ENCODE data around the gene PPP3R1. TPM values are rescaled to one million over a fixed set of nuclear protein-coding genes. Genes with fewer than 3 reads are reported as not detected.

PPP3R1 gene
- total and polyA plus RNA-seq, 12 donors: 11.8 to 169 (median 52.1) TPM

DNA sequence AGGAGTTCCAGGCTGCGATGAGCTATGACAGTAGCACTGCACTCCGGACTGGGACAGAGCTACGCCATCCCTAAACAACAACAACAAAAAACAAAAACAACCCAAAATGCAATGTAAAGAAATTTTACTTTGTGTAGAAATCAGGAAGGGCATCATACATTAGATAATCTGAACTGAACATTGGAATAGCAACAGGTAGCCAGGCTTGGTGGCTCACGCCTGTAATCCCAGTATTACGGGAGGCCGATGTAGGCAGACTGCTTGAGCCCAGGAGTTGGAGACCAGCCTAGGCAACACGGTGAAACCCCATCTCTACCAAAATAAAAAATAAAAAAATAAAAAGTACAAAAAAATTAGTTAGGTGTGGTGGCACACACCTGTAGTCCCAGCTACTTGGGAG lies 96.7 kb downstream of the PPP3R1 start:
- Histone ChIP-seq H3K36me3 (replicated peaks in 1 of 2) (peaks cover 0 to 6% of the 10 kb centered on the region in 2 donors), H3K9me3 (replicated peaks in 1 of 3) (no peaks in the 10 kb centered on the region), H3K4me3 (no peak overlapping the region), H3K27me3 (no peaks in the 10 kb centered on the region), H3K4me1 (replicated peaks in 1 of 2) (peaks cover 10 to 23% of the 10 kb centered on the region in 2 donors), H3K27ac (no peak overlapping the region)
- no peak for TF ChIP-seq POLR2A (IDR thresholded peaks at IDR 0.05)
- TF ChIP-seq, protein P1, sequence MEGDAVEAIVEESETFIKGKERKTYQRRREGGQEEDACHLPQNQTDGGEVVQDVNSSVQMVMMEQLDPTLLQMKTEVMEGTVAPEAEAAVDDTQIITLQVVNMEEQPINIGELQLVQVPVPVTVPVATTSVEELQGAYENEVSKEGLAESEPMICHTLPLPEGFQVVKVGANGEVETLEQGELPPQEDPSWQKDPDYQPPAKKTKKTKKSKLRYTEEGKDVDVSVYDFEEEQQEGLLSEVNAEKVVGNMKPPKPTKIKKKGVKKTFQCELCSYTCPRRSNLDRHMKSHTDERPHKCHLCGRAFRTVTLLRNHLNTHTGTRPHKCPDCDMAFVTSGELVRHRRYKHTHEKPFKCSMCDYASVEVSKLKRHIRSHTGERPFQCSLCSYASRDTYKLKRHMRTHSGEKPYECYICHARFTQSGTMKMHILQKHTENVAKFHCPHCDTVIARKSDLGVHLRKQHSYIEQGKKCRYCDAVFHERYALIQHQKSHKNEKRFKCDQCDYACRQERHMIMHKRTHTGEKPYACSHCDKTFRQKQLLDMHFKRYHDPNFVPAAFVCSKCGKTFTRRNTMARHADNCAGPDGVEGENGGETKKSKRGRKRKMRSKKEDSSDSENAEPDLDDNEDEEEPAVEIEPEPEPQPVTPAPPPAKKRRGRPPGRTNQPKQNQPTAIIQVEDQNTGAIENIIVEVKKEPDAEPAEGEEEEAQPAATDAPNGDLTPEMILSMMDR (IDR thresholded peaks at IDR 0.05): no peak
- no peak for DNase-seq
- WGBS, 4 donors: 95 to 98% (median 96%) methylated on average over 7 of the region's 7 CpGs
- intact Hi-C loops (cut with DNase I): loop anchor here in 1 of 2 donors (5.0 kb wide), 1 partner anchor 97 kb away; the partner anchor contains the start of gene PPP3R1

DNA sequence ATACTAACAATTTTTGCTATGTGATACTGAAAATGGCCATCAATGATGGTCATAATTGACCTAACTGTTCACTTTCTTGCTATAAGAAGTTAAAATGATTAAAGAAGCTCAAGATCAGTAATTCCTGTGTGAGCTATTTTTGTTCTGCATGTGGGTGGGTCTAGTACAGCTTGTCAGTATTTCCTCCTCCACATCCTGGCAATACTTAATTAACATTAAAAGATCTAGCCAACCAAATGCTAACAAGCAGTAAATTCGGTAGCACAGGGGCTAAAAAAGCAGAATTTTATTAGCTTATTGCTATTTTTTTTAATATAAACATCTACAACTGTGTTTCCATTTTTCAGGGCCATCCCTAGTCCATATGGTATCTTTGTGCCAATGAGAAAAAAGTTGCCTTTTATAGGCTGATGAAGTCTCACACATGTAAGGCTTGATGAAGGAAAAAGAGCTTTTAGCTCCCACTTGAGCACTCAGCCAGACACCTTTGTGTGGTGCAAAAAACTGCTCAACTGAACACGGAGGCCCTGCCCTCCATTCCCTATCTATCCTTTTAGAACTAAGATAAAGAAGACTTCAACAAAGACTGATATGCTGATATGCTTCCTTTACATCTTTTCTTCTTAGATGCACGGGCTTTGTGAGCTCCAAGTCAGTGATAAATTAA lies 99.5 kb downstream of the PPP3R1 start:
- WGBS, 4 donors: 59 to 68% (median 63%) methylated on average over 3 of the region's 3 CpGs
- Histone ChIP-seq H3K27ac (no peak overlapping the region), H3K9me3 (replicated peaks in 1 of 3) (no peaks in the 10 kb centered on the region), H3K4me1 (replicated peaks in 1 of 2) (peaks cover 0 to 10% of the 10 kb centered on the region in 2 donors), H3K4me3 (no peak overlapping the region), H3K36me3 (replicated peaks in 1 of 2) (no peaks in the 10 kb centered on the region), H3K27me3 (no peaks in the 10 kb centered on the region)
- DNase-seq: no peak
- TF ChIP-seq, protein P1 (IDR thresholded peaks at IDR 0.05): no peak
- no peak for TF ChIP-seq POLR2A (IDR thresholded peaks at IDR 0.05)
- intact Hi-C loops (cut with DNase I): no loop called here

DNA sequence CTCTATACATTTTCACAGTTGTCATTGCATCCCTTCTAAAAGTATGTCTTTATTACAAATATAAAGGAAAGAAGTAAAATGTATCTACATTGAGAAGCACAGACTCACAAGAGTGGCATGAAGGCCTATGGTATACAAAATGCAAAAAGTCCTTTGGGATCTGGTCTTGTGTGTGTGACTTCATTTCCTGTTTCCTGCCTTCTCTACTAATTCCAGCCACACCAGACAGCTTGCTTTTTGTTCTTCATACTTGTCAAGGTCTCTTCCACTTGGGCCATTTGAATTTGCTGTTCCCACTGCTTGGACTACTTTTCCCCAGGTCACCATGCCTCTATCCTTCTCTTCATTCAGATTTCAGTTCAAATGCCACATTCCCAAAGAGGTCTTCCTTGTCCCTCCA lies 101.3 kb downstream of the PPP3R1 start:
- no peak for DNase-seq
- intact Hi-C loops (cut with DNase I): no loop called here
- H3K4me1 ChIP-seq (replicated peaks in 1 of 2): peaks cover 0 to 2% of the 10 kb centered on the region in 2 donors
- H3K4me3 ChIP-seq: no peak overlapping the region
- H3K36me3 ChIP-seq (replicated peaks in 1 of 2): no peaks in the 10 kb centered on the region
- H3K27me3 ChIP-seq: no peaks in the 10 kb centered on the region
- no peaks in the 10 kb centered on the region for H3K9me3 ChIP-seq (replicated peaks in 1 of 3)
- TF ChIP-seq POLR2A (IDR thresholded peaks at IDR 0.05): no peak
- TF ChIP-seq, protein P1 (IDR thresholded peaks at IDR 0.05): no peak
- H3K27ac ChIP-seq: no peak overlapping the region

DNA sequence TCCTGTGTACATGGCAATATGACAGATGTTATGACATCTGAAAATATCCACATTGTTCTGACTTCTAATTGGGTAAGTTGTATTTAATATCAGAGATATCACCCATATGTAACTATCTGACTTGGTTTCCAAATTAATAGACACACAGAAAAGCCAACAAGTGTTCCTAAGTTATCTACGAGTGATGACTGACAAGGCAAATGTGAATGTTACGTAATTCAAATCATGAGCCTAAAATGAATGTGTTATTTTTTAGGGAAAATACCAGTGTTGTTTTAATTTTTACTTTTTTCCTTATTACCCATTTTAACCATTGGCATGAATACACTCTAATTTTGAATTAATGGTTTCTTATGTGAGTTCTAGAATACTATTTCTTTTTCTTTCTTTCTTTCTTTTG lies 110.5 kb downstream of the PPP3R1 start:
- DNase-seq: no peak
- no peaks in the 10 kb centered on the region for H3K9me3 ChIP-seq (replicated peaks in 1 of 3)
- H3K4me3 ChIP-seq: no peak overlapping the region
- WGBS, 4 donors: 86 to 94% (median 90%) methylated on average over 2 of the region's 2 CpGs
- H3K27ac ChIP-seq: no peak overlapping the region
- no peaks in the 10 kb centered on the region for H3K4me1 ChIP-seq (replicated peaks in 1 of 2)
- no peaks in the 10 kb centered on the region for H3K27me3 ChIP-seq
- TF ChIP-seq, protein P1 (IDR thresholded peaks at IDR 0.05): no peak
- TF ChIP-seq POLR2A (IDR thresholded peaks at IDR 0.05): no peak
- intact Hi-C loops (cut with DNase I): no loop called here
- peaks cover 0 to 9% of the 10 kb centered on the region in 2 donors for H3K36me3 ChIP-seq (replicated peaks in 1 of 2)
